OCI-LY1 (cell line): ENCODE data around the gene ZNF467.

Experiments used
- H2AFZ ChIP-seq: fragments of 200-600 bp; sonication (generic), shearing (Covaris generic); 2 replicates; pipeline ENCODE4 v1.6.0; 2014; ENCODE audit warnings: antibody characterized with exemption, mild to moderate bottlenecking, low read length
- H3F3A ChIP-seq: fragments of 200-600 bp; sonication (generic), shearing (Covaris generic); 2 replicates; pipeline ENCODE4 v1.6.0; 2014; ENCODE audit warnings: mild to moderate bottlenecking, antibody characterized with exemption, low read length, moderate library complexity; ENCODE audit not compliant: insufficient read depth
- H3K27ac ChIP-seq: fragments of 200-600 bp; sonication (generic); 2 replicates; pipeline ENCODE4 v1.5.1; 2014; ENCODE audit warnings: low read length, mixed run types, mild to moderate bottlenecking, low read depth; ENCODE audit not compliant: poor library complexity, severe bottlenecking
- H3K27me3 ChIP-seq: fragments of 200-600 bp; sonication (generic); 2 replicates; pipeline ENCODE4 v1.6.0; 2014; ENCODE audit warnings: antibody characterized with exemption, mild to moderate bottlenecking, low read length, moderate library complexity; ENCODE audit not compliant: insufficient read depth
- H3K36me3 ChIP-seq: fragments of 200-600 bp; sonication (generic); 2 replicates; pipeline ENCODE4 v1.6.1; 2014; ENCODE audit warnings: mild to moderate bottlenecking, antibody characterized with exemption, low read length, moderate library complexity, mixed read lengths; ENCODE audit not compliant: insufficient read depth
- H3K4me1 ChIP-seq: fragments of 200-600 bp; sonication (generic); 2 replicates; pipeline ENCODE4 v1.5.1; 2014; ENCODE audit warnings: mild to moderate bottlenecking, low read length, moderate library complexity; ENCODE audit not compliant: insufficient read depth, severe bottlenecking
- H3K4me2 ChIP-seq: fragments of 200-600 bp; sonication (generic), shearing (Covaris generic); 2 replicates; pipeline ENCODE4 v1.6.1; 2014; ENCODE audit warnings: low read length
- H3K4me3 ChIP-seq: fragments of 200-600 bp; sonication (generic); 2 replicates; pipeline ENCODE4 v1.5.1; 2014; ENCODE audit warnings: low read length, low read depth, mild to moderate bottlenecking, mixed read lengths; ENCODE audit not compliant: poor library complexity, severe bottlenecking
- H3K79me2 ChIP-seq: fragments of 200-600 bp; shearing (Covaris generic); 2 replicates; pipeline ENCODE4 v1.6.1; 2016; ENCODE audit warnings: mixed run types, low read length, mixed read lengths; ENCODE audit not compliant: insufficient read depth
- H3K9ac ChIP-seq: fragments of 200-600 bp; sonication (generic), shearing (Covaris generic); 2 replicates; pipeline ENCODE4 v1.6.1; 2014; ENCODE audit warnings: mild to moderate bottlenecking, low read length, mixed read lengths
- H3K9me2 ChIP-seq: fragments of 200-600 bp; sonication (generic), shearing (Covaris generic); 2 replicates; pipeline ENCODE4 v1.6.1; 2014; ENCODE audit warnings: low read depth, mild to moderate bottlenecking, low read length, mixed read lengths
- H3K9me3 ChIP-seq: fragments of 200-600 bp; shearing (Covaris generic); 2 replicates; pipeline ENCODE4 v1.6.1; 2014; ENCODE audit warnings: low read length, mixed read lengths
- H4K20me1 ChIP-seq: fragments of 200-600 bp; sonication (generic), shearing (Covaris generic); 2 replicates; pipeline ENCODE4 v1.6.0; 2016; ENCODE audit warnings: mild to moderate bottlenecking, low read length; ENCODE audit not compliant: insufficient read depth
- CTCF ChIP-seq: fragments of 200-600 bp; sonication (generic), shearing (Covaris generic); IDR thresholded peaks from 2 replicates; pipeline ENCODE4 v1.5.1; 2017; ENCODE audit warnings: mild to moderate bottlenecking, antibody characterized with exemption, low read length, moderate library complexity, mixed read lengths
- EZH2 ChIP-seq: fragments of 200-600 bp; sonication (generic), shearing (Covaris generic); IDR thresholded peaks from 2 replicates; pipeline ENCODE4 v1.8.0; 2017; ENCODE audit warnings: borderline replicate concordance, mixed run types, mild to moderate bottlenecking, antibody characterized with exemption, low read length, moderate library complexity, mixed read lengths

ZNF467 gene

GRCh38 chr7:149727053-149727898 lies 46.1 kb downstream of the ZNF467 start:
- Histone ChIP-seq H3K4me2 (no peak overlapping the region), H3K27me3 (no peaks in the 10 kb centered on the region), H3K4me1 (no peaks in the 10 kb centered on the region), H3K79me2 (no peaks in the 10 kb centered on the region), H3K9me3 (no peaks in the 10 kb centered on the region), H4K20me1 (no peaks in the 10 kb centered on the region), H3K27ac (no peak overlapping the region), H3K9ac (no peak overlapping the region), H2AFZ (no peak overlapping the region), H3K36me3 (peaks cover 36% of the 10 kb centered on the region; the same call in 1 of the 2 replicates), H3K9me2 (no peaks in the 10 kb centered on the region), H3F3A (no peaks in the 10 kb centered on the region), H3K4me3 (no peak overlapping the region)
- TF ChIP-seq EZH2 (no peak), CTCF (no peak)

GRCh38 chr7:149725916-149726315 lies 47.5 kb downstream of the ZNF467 start:
- Histone ChIP-seq H3K4me1 (no peaks in the 10 kb centered on the region), H3K27ac (no peak overlapping the region), H3K4me2 (no peak overlapping the region)

GRCh38 chr7:149725426-149725821 lies 48.0 kb downstream of the ZNF467 start:
- Histone ChIP-seq H3K4me1 (no peaks in the 10 kb centered on the region), H3K79me2 (no peaks in the 10 kb centered on the region), H2AFZ (no peak overlapping the region), H3K9me2 (no peaks in the 10 kb centered on the region), H3K9me3 (no peaks in the 10 kb centered on the region), H3K4me2 (no peak overlapping the region), H3K27ac (no peak overlapping the region), H3K9ac (no peak overlapping the region), H3F3A (no peaks in the 10 kb centered on the region), H3K4me3 (no peak overlapping the region), H3K36me3 (peaks cover 49% of the 10 kb centered on the region; the same call in 1 of the 2 replicates), H3K27me3 (no peaks in the 10 kb centered on the region), H4K20me1 (no peaks in the 10 kb centered on the region)
- no peak for TF ChIP-seq EZH2
- no peak for TF ChIP-seq CTCF

More at GRCh38 chr7:149725916-149726315, 47.5 kb downstream of the ZNF467 start:
- H3K4me3 ChIP-seq = no peak overlapping the region
- H3K9me2 ChIP-seq = no peaks in the 10 kb centered on the region
- no peak overlapping the region for H3K9ac ChIP-seq
- H3K27me3 ChIP-seq = no peaks in the 10 kb centered on the region
- no peaks in the 10 kb centered on the region for H4K20me1 ChIP-seq
- H3K36me3 ChIP-seq = peaks cover 49% of the 10 kb centered on the region; the same call in 1 of the 2 replicates
- no peaks in the 10 kb centered on the region for H3K79me2 ChIP-seq
- no peaks in the 10 kb centered on the region for H3K9me3 ChIP-seq
- no peak overlapping the region for H2AFZ ChIP-seq
- TF ChIP-seq CTCF (no peak), EZH2 (no peak)
- no peaks in the 10 kb centered on the region for H3F3A ChIP-seq
